ENCODE data around the gene MYL4. TPM values are rescaled to one million over a fixed set of nuclear protein-coding genes. Genes with fewer than 3 reads are reported as not detected.
"Not testable (repeated sequence)": the region's sequence is repeated elsewhere in the genome, so short reads cannot be mapped to it uniquely, and the experiment has no call there.

Gene MYL4
- total RNA-seq, 1 experiment from 2014 or later: 1.6 TPM

- CTCF ChIA-PET: no interaction called here
- no peak for ATAC-seq
- BruUV-seq (replicated peaks): no TSS peak
These were observed 4.4 kb downstream of the MYL4 start for GRCh38 chr17:47213540-47213939.

GRCh38 chr17:47214931-47215330, 5.8 kb downstream of the MYL4 start:
- TF ChIP-seq EZH2phosphoT487 (IDR thresholded peaks at IDR 0.05; ENCODE audit: borderline replicate concordance, low read length) (no peak), EZH2 (IDR thresholded peaks at IDR 0.05; ENCODE audit: low read length, unreplicated experiment) (no peak), CTCF (conservative IDR thresholded peaks at IDR 0.05; ENCODE audit: low read depth, low read length) (no peak)
- ATAC-seq: no peak
- Histone ChIP-seq H3K9me2 (replicated peaks; ENCODE audit: low read length) (no peaks in the 10 kb centered on the region), H3K4me2 (ENCODE audit: low read length) (no peak overlapping the region), H3K9me3 (ENCODE audit: low read length) (no peaks in the 10 kb centered on the region), H4K20me1 (ENCODE audit: low read length) (no peaks in the 10 kb centered on the region), H3F3A (ENCODE audit: low read length, unreplicated experiment) (no peaks in the 10 kb centered on the region), H3K9ac (ENCODE audit: low read length) (no peak overlapping the region), H3K4me3 (ENCODE audit: low read length) (no peak overlapping the region), H2AFZ (ENCODE audit: low read length) (no peak overlapping the region), H3K27ac (ENCODE audit: low read length) (no peak overlapping the region), H3K27me3 (ENCODE audit: low read length) (peaks cover 6% of the 10 kb centered on the region; the same call in 1 of the 2 replicates), H3K36me3 (ENCODE audit: low read depth, low read length) (no peaks in the 10 kb centered on the region), H3K79me2 (ENCODE audit: low read length) (no peaks in the 10 kb centered on the region), H3K4me1 (ENCODE audit: insufficient read depth, low read length) (no peaks in the 10 kb centered on the region)
- no peak for DNase-seq
- ChIA-PET POLR2A (ENCODE audit: unreplicated experiment) (no interaction called here), CTCF (no interaction called here)
- intact Hi-C loops (cut with micrococcal nuclease): no loop called here
- BruUV-seq (replicated peaks): no TSS peak

More at GRCh38 chr17:47213540-47213939, 4.4 kb downstream of the MYL4 start:
- H3K4me2 ChIP-seq (ENCODE audit: low read length): no peak overlapping the region
- TF ChIP-seq EZH2 (IDR thresholded peaks at IDR 0.05; ENCODE audit: low read length, unreplicated experiment) (no peak), CTCF (conservative IDR thresholded peaks at IDR 0.05; ENCODE audit: low read depth, low read length) (no peak), EZH2phosphoT487 (IDR thresholded peaks at IDR 0.05; ENCODE audit: borderline replicate concordance, low read length) (no peak)
- H3F3A ChIP-seq (ENCODE audit: low read length, unreplicated experiment): no peaks in the 10 kb centered on the region
- no peaks in the 10 kb centered on the region for H4K20me1 ChIP-seq (ENCODE audit: low read length)
- no peak overlapping the region for H2AFZ ChIP-seq (ENCODE audit: low read length)
- peaks cover 6% of the 10 kb centered on the region; the same call in 1 of the 2 replicates for H3K27me3 ChIP-seq (ENCODE audit: low read length)
- no peak overlapping the region for H3K27ac ChIP-seq (ENCODE audit: low read length)
- DNase-seq: no peak
- no peaks in the 10 kb centered on the region for H3K9me3 ChIP-seq (ENCODE audit: low read length)
- no peak overlapping the region for H3K4me3 ChIP-seq (ENCODE audit: low read length)
- POLR2A ChIA-PET (ENCODE audit: unreplicated experiment): no interaction called here
- no peaks in the 10 kb centered on the region for H3K9me2 ChIP-seq (replicated peaks; ENCODE audit: low read length)
- intact Hi-C loops (cut with micrococcal nuclease): no loop called here
- no peaks in the 10 kb centered on the region for H3K36me3 ChIP-seq (ENCODE audit: low read depth, low read length)
- H3K9ac ChIP-seq (ENCODE audit: low read length): no peak overlapping the region
- H3K79me2 ChIP-seq (ENCODE audit: low read length): no peaks in the 10 kb centered on the region
- no peaks in the 10 kb centered on the region for H3K4me1 ChIP-seq (ENCODE audit: insufficient read depth, low read length)

GRCh38 chr17:47216821-47217220, 7.7 kb downstream of the MYL4 start:
- H3K9ac ChIP-seq (ENCODE audit: low read length); H3K9me2 ChIP-seq (replicated peaks; ENCODE audit: low read length); DNase-seq; H3K27ac ChIP-seq (ENCODE audit: low read length); H3K36me3 ChIP-seq (ENCODE audit: low read depth, low read length); POLR2A ChIA-PET (ENCODE audit: unreplicated experiment); H3K4me2 ChIP-seq (ENCODE audit: low read length); H3K27me3 ChIP-seq (ENCODE audit: low read length); H3K79me2 ChIP-seq (ENCODE audit: low read length); intact Hi-C loops (cut with micrococcal nuclease); H3F3A ChIP-seq (ENCODE audit: low read length, unreplicated experiment); H3K4me1 ChIP-seq (ENCODE audit: insufficient read depth, low read length); BruUV-seq (replicated peaks); ATAC-seq; CTCF ChIA-PET; H2AFZ ChIP-seq (ENCODE audit: low read length); H3K9me3 ChIP-seq (ENCODE audit: low read length); H3K4me3 ChIP-seq (ENCODE audit: low read length); H4K20me1 ChIP-seq (ENCODE audit: low read length): not testable (repeated sequence)

GRCh38 chr17:47217279-47217678, 8.1 kb downstream of the MYL4 start:
- H3K36me3 ChIP-seq (ENCODE audit: low read depth, low read length); H4K20me1 ChIP-seq (ENCODE audit: low read length); CTCF ChIA-PET; ATAC-seq; POLR2A ChIA-PET (ENCODE audit: unreplicated experiment); H2AFZ ChIP-seq (ENCODE audit: low read length); H3K27ac ChIP-seq (ENCODE audit: low read length); BruUV-seq (replicated peaks); H3K4me2 ChIP-seq (ENCODE audit: low read length); H3K9me3 ChIP-seq (ENCODE audit: low read length); DNase-seq; H3K9ac ChIP-seq (ENCODE audit: low read length); H3K27me3 ChIP-seq (ENCODE audit: low read length); H3K79me2 ChIP-seq (ENCODE audit: low read length); H3K9me2 ChIP-seq (replicated peaks; ENCODE audit: low read length); H3K4me3 ChIP-seq (ENCODE audit: low read length); H3F3A ChIP-seq (ENCODE audit: low read length, unreplicated experiment); H3K4me1 ChIP-seq (ENCODE audit: insufficient read depth, low read length); intact Hi-C loops (cut with micrococcal nuclease): not testable (repeated sequence)

All from PC-3 (cell line).